ENCODE data around the gene PARD6G.

The PARD6G gene

DNA sequence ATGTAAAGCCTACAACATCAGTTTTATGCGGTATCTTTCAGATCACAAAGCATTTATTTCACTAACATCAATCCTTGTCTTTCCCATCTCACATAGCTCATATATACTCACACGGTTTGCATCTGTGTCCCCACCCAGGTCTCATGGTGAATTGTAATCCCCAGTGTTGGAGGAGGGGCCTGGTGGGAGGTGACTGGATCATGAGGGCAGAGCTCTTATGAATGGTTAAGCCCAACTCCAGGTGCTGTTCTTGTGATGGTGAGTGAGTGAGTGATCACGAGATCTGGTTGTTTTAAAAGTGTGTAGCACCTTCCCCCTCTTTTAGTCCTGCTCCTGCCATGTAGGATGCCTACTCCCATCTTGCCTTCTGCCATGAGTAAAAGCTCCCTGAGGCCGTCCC, 42.0 kb downstream of the PARD6G start:
- no peak for FAIRE-seq

DNA sequence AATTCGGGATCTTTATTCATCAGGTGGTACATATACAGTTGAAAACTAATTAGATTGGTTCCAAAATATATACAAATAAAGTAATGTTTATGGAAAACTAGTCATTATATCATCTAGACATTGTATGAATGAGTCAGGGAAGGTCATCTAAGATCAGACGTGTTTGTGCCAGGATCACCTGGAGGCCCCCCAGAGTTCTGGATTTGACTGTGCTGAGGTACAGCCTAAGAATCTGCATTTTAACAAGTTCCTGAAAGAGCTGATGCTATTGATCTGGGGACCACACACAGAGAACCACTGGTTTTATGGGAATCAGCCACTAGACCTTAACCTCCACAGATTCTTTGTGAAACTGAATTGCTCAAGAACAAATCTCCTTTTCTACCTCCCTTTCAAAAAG, 43.2 kb downstream of the PARD6G start:
- no peak for FAIRE-seq

DNA sequence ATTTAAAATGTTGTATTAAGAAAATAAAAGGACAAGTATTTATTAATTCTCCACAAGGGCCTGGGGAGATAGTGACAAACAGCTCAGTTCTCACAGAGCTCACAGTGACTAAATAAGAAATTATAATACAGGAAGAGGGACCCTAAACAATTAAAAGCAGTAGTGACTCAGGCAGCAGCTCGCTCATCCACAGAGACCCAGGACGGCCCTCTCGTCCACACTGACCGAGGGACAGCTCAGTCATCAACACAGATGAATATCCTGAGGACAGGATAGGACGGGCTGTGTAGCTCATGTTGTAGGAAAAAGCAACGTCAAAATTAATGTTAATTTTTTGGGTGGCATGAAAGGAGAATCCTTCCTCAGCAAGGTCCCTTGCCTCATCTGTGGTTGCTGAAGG, 44.1 kb downstream of the PARD6G start:
- no peak for FAIRE-seq

DNA sequence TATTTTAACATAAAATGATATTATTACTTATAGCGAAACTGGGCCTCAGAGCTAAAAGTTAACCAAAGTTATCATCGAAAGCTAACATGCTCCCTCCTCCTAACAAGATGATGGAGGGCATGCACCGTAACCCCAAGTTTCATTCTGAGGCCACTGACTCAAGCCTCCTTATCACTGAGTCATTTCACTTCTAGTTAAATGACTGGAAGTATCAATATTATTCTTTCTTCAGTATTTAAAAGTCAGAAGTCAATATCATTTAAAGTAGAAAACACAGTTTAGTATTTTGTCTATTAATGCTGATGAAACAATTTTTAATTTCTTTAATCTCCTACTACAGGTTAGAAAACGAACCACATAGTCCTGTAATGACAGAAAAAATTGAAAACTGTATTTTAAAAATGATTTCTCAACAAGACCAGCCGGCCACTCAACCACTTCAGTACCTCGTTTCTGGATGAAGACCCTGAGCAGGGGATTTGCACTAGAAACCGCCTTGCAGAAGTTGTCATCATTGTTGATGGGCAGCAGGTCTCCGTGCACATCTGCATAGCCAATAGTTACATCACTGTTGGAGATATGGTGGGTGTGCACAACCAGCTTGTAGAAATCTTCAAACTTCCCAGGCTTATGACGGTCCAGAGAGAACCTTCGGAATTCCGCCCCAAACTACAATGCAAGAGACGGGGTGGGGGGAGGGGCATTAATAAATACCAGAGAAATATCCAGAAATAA, 44.9 kb downstream of the PARD6G start:
- FAIRE-seq, result no peak

DNA sequence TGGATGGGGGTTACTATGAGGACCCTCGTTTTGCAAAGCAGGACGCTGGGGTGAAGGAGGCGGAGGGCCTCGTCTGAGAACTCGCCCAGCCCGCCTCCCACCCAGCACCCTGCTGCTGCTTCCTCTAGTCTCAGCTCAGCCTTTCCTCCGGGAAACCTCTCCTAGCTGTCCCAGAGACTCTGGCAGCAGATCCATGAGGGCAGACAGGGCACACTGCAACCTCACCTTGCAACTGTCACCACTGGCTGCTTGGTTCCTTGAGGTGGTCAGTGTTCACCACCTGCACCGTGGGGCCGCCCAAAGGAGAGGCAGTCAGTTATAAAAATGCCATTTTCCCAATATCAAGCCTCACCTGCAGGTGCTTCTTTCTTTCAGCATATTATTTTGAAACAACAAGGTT, 45.6 kb downstream of the PARD6G start:
- FAIRE-seq, result no peak

DNA sequence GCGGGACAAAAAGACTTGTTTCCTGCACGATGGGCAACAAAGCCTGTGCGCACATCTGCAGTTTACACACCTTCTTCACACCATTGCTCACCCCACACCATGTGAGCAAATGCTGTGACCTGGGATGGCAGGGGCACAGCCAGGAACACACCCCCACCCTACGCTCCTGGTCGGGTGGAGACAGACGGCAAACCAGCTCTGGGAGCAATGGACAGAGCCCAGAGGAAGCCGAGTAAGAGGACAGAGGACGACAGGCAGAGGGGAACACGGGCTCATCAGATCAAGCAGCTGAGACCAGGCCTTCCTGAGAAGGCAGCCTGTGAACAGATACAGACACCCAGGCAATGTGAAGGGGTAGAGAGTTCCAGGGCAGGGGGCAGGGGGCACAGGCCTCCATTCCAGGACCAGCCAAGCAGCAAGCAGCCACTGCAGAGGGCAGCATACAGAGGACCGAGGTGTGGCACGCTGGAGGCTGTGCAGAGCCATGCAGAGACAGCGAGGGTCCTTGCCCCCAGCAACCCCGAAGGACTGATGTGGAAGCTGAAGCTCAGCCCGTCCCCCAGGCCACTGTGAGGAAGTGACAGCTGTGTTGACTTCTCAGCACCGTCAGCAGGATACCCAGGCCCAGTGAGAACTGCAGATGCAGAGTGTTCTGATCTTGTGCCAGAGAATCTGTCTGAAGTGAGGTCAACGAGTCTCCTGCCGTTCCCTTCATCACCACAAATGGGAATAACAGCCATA, 46.2 kb downstream of the PARD6G start:
- FAIRE-seq, result no peak

DNA sequence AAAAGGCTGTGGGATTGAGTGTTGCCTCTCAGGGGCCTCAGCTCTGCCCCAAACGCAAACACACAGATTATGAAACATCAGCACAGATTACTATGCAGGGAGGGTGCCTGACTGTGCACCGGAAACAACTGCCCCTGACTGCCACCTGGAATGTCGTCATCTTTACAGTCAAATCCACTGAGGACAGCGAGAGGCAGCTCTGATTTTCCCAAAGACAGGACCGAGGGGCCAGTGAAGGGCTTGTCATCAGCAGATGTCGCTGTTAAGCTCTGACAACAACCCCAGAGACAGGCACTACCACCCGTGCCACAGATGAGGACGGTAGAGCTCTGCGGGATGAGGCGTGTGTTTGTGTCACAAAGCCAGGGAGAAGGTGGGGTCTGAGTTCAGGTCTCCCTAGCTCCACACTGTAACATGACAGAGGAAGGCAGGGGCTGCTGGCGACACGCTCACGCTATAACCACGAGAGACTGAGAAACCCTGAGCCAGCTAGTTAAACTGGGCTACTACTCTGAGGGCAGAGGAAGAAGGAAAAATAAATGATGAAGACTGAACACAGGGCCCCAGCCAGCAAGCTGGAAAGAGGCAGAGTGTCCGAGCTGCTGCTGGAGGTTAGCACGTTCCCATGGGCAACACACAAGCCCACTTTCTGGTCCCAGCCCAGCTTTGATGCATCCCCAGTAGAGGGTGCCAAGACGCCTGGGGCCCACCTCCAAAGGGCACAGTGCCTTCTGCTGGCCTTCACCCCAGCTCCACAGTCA, 47.0 kb downstream of the PARD6G start:
- FAIRE-seq, result no peak

DNA sequence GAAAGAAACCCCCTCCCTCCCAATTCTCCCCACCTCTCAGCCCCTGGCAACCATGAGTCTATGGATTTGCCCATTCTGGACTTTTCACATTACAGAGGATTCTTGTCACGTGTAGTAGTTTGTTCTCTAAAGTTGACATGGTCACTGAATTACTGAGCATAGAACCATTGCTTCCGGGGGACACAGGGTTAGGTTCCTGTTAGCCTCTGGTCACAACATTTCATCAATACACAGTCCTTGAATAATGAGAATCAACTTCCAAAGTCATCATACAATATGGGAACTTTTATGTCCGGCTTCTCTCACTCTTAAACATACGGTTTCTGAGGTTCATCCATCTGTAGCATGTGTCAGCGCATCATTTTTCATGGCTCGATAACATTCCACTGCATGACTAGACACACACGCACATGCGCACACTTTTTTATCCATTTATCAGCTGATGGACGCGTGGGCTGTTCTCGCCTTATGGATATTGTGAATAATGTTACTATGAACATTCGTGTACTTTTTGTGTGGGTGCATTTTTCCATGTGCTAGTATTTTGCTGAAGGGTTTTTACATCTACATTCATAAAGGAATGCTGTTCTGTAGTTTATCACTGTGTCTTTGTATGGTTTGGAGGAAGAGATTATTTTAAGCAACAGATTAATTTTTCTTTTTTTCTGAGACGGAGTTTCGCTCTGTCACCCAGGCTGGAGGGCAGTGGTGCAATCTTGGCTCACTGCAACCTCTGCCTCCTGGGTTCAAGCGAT, 48.1 kb downstream of the PARD6G start:
- FAIRE-seq, result no peak

DNA sequence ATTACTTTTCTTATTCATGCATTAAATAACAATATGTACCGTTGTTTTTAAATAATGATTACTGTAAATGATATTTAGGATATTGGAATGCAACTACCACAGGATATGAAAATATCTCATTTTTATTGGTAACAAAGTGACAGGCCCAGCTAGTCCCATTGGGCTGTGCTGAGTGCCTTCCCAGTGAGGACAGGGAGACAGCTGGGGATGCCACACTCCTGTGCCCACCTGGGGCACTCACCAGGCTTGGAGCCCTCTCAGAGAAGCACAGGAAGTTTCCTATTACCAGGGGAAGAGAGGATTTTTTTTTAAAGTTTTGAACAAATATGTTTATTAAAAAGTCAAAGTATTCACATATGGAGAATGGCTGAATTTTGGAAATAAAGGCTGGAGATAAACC, 48.9 kb downstream of the PARD6G start:
- FAIRE-seq, result no peak

DNA sequence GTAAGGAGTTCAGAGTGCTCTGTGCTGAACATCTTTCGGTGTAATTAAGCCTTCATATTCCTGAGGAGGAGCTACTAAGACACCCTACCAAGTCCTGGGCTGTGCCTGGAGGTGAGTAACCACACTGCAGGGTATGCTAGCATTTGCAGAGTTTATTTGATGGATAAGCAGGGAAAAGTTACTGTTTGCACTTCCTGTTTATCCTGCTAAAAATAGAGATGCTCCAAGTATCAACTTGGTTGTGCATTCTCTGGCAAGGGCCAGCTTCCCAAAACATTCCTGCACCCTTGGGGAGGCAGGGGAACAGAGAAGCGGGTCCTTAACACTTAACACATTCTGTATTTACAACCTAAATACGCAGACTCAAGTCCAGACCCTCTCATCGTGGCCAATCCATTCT, 49.8 kb downstream of the PARD6G start:
- FAIRE-seq, result no peak

DNA sequence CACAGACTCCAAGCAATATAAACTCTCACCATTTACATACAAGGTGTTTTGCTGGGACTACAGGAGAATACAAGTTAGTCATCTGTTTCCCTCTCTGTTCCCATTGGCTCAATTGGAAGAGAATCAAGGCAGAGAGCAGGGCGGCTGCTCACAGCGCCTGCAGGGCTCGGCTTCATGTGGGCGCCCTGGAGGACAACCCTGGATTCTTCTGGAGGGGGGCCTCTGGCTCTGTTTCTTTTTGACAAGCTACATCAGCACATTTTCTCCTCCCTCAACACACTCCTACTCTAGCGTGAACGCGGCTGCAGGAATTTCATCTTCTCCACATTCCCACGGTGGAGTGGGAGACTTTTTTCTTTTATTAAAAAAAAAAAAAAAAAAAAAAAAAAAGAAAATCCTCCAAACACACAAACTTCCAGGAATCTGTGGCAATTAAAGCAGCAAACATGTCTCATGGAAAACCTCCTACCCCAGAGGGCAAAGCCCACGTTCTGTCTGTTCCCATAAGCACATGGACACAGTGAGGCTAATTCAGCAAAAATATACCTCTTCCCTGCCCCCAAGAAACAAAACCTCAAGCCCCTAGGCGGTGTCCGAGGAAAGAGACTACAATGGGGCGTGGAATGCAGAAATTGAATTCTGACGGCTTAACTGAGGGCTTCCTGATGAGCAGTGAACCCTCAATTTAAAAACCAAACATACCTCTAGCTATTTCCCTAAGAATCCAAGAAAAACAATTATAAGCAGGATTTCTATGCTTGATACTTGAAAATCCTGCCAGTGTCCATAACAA, 50.6 kb downstream of the PARD6G start:
- no peak for FAIRE-seq

DNA sequence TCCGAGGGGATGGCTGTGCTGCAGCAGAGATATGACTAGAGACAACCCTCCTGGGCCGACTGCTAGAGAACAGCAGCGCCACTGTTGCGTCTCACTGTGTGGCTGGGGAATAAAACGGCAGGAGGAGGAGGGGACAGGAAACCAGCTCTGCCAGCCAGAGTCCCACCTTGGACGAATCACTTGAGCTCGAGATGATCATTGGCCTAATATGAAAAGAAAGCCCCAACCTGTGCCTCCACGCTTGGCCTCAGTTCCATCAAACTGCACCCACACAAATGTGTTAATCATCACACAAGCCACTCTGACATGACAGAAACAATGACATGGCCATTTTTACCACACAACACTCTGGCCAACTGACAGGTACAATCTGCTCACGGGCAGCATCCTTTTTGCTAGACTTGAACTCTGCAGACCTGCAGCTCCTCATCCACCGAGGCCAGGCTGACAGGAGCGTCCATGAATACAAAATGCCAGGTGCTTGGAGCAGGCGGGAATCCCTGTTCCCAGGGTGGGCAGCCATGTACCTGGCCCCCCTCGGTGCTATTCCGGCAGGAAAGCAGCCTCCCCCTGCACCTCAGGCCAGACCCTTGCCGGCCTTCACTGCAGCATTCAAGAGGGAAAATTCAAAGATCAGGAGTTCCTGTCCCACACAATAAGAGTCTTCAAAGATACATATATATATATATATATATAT, 52.3 kb downstream of the PARD6G start:
- FAIRE-seq, result no peak

DNA sequence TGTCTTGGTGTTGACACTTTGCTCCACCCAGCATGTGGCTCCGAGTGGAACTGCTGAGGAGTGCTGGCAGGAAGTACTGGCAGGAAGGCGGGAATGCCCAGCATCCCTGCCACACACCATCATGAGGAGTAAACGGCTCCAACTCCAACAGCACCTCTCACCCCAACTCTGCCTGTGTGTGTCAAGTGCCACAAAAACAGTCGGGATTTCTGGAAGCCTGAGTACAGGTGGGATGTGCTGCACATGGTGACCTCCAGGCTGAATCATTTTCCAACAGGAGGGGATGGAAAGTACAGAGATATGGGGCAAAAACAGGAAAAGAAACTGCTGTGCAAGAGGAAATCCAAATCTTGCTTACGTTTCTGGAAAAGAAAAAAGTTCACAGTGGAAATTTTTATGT, 53.6 kb downstream of the PARD6G start:
- FAIRE-seq, result no peak

DNA sequence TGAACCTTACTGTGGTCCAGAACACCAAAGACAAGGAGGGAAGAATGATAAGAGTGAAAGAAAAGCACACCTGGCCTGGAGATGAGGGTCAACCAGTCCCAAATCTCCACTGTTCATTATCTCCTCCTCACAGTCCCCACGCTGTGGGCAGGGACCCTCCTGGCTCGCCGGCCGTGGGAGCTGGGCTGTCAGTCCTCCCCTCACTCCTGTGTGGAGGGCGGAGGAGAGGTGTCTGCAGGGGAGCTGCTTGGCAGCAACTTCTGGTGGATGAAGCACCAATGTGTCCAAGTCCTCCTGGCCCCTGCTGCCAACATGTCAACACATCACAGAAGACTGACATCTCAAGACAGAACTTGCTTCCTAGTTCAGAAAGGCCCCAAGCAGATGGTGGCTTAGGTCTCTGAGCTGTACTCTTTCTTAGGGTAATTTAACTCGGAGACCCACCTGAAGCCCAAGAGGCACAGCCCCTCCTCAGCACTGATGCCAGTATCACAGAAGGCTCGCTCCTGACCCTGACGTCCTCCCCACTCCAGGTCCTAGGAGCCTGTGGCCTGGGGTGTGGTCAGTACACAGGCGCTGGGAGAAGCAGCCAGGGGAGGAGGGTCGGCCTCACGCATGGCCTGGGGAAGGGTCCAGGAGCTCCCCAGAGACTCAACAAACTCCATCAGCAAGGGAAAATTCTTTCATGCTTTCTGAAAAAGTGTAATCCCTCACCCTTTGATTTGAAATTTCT, 54.5 kb downstream of the PARD6G start:
- no peak for FAIRE-seq

DNA sequence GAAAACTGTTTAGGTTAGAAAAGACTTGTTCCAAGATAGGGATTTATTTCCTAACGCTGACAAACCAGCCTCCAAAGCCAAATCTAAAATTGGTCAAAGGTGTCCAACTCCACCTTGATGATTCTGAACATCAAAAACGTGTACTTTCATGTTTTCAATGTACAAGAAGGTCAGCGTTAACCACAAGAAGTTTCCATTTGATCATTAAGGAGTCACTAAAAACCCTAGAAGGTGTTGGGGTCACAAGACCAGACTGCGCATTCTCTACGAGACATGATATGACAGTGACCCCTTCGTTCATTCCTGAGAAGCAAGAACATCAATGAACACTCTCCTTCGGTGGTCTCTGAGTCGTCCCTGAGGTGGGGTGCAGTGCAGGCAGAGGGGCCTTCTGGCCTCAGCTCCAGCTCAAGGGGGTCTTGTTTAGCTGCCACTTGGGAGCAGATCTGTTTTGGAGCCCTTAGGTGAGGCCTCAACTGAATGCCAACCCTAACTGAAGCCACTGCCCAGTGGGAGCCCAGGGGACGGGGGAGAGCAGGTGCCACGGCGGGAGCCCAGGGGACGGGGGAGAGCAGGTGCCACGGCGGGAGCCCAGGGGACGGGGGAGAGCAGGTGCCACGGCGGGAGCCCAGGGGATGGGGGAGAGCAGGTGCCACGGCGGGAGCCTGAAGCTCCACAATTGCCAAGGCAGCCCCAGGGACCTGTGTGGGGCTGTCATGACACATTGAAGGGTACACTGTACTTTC, 55.2 kb downstream of the PARD6G start:
- FAIRE-seq, result no peak

DNA sequence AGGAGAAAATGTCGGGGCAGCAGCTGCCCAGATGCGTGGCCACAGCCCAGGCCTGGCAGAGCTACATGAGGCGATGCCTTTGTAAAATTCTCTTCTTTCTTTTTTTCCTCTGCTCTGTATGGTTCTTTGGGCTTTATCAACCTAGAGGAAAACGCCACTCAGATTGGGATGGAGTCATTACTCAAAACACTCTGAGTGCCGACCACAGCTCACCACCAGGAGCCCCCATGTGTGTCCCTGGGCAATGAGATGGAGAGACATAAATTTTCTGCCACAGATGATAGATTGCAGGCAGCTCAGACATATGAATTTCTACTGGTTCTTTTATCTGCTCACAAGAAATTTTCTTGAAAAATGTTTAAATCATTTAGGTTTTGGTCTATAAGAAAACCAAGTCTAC, 56.0 kb downstream of the PARD6G start:
- FAIRE-seq, result no peak

DNA sequence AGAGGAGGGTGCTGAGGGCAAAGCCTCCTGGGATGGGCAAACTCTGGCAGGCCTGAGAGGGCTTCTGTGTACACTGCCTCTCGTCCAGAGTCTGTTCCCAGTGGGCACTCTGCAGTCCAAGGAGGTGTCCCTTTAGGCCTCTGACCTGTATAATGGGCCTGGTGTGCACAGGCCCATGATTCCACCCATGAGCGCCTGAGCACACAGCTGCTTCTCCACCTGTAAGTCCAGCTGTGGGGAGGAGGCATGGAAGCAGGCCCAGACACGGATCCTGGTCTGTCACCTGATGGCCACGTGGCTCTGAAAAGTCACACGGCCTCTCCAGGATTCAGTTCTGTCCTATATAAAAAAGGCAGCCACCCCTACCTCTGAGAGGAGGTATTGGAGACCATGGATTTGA, 57.0 kb downstream of the PARD6G start:
- no peak for FAIRE-seq

DNA sequence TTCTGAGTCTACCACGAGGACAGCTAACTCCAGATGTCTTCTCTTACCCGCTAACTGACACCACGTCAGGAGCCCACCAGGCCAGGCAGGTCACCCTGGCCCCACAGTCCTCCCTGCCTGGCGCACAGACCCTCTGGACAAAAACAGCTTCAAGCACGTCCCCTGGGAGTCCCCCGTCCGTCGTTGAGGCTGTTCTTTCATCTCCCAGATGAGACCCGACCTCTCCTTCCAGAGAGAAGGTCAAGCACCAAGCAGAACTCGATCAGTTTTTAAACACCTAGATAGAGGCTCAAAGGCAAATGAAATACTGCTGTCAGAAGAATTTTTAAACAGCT, 57.8 kb downstream of the PARD6G start:
- no peak for FAIRE-seq

DNA sequence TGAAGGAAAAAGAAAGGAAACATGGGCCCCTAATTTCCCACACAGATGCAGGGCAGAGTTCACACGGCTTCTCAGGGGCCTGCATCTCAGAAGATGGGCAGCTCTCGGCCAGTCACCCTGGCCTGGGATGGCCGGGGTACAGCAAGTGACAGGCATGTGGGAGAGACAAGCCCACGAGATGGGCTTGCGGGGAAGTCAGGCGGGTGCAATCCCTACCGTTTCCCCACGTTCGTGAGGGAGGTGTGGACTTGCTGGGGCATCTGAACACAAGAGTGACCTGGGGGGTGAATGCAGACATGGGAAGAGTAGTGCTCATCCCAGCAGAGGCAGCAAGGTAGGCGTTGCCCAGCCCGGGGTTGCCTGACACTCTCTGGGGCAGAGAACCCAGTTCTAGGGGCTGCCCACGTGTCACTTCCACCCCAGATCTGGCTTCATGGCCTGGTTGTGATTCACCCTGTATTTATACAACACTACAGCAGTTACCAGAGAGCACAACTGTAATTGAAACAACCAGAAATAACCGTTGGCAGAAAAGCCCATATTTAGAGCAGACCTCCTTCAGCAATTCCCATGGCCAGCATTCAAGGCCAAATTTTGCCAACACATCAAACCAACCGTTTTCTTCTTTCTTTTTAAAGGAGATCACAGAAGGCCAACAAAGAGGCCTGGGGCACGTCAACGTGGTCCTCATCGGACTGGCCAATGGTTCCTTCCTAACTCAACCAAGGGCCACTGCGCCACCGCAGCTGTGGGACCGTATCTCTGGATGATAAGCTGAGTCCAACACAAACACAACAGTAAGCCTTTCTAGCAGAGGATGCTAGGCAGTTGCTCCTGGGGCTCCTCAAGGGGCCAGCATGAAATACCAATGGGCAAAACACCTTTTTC, 58.4 kb downstream of the PARD6G start:
- no peak for FAIRE-seq
